Esophagus (tissue), 2 donors: ENCODE results near the gene ASPHD1. TPM values are rescaled to one million over a fixed set of nuclear protein-coding genes. Genes with fewer than 3 reads are reported as not detected.
"Not testable (repeated sequence)": the region's sequence is repeated elsewhere in the genome, so short reads cannot be mapped to it uniquely, and the experiment has no call there.

Experiments used
- H3K27ac ChIP-seq, 2 donors: one replicate each; pipeline ENCODE4 v1.5.1; 2013; ENCODE audit warnings: low read depth in 2 of 2, mild to moderate bottlenecking in 2 of 2, inconsistent platforms in 1 of 2, low read length in 1 of 2, moderate library complexity in 1 of 2
- H3K27me3 ChIP-seq, 2 donors: one replicate each; pipeline ENCODE4 v1.6.1; 2013; ENCODE audit warnings: low read length in 2 of 2, control low read depth in 1 of 2, mild to moderate bottlenecking in 1 of 2; ENCODE audit not compliant: insufficient read depth in 2 of 2, control insufficient read depth in 1 of 2
- H3K36me3 ChIP-seq, 2 donors: one replicate each; pipeline ENCODE4 v1.6.1; 2013; ENCODE audit warnings: low read length in 1 of 2; ENCODE audit not compliant: control insufficient read depth in 2 of 2, insufficient read depth in 2 of 2
- H3K4me1 ChIP-seq, 2 donors: one replicate each; pipeline ENCODE4 v1.6.1; 2013; ENCODE audit warnings: low read length in 1 of 2; ENCODE audit not compliant: control insufficient read depth in 2 of 2, insufficient read depth in 2 of 2
- H3K4me3 ChIP-seq, 2 donors: one replicate each; pipeline ENCODE4 v1.5.1; 2013; ENCODE audit warnings: low read length in 2 of 2, mild to moderate bottlenecking in 2 of 2, low read depth in 1 of 2, moderate library complexity in 1 of 2
- H3K9me3 ChIP-seq, 2 donors: one replicate each; pipeline ENCODE4 v1.6.1; 2013; ENCODE audit warnings: mild to moderate bottlenecking in 2 of 2, low read depth in 1 of 2, low read length in 1 of 2, moderate library complexity in 1 of 2; ENCODE audit not compliant: control insufficient read depth in 2 of 2, insufficient read depth in 1 of 2
- WGBS, 2 donors: extraction: QIAGEN DNeasy Blood & Tissue Kit; methylation state at CpG; one replicate each; pipeline ENCODE4 v1.1.7; 2013; 5-methylcytosine and 5-hydroxymethylcytosine counted together
- polyA plus RNA-seq, 2 donors: library from polyadenylated mRNA; stranded (reverse); fragments of 200-250 nt; gene quantifications; one replicate each; pipeline ENCODE4 v1.2.3, GENCODE V29; 2013
- donor health status: healthy with polysubstance abuse.
- donor health status: Bipolar disorder and iron deficiency.

Gene ASPHD1
- polyA plus RNA-seq, 2 donors, result 0.31 to 0.39 TPM

- Histone ChIP-seq H3K27ac (peak within 1 kb of the TSS; percentile 84 to 87), H3K4me3 (peak within 1 kb of the TSS; percentile 98), H3K27me3 (no peaks in the 10 kb centered on the region), H3K9me3 (no peaks in the 10 kb centered on the region), H3K36me3 (peaks cover 4 to 5% of the 10 kb centered on the region in 2 donors), H3K4me1 (peaks cover 0 to 6% of the 10 kb centered on the region in 2 donors)
- 0 to 1% methylated on average over 66 to 89 of the region's 89 CpGs for WGBS, 2 donors
Measured at GRCh38 chr16:29925781-29926710, 25.8 kb downstream of the ASPHD1 start, which contains the start of gene KCTD13. Gene KCTD13, minus strand, starts transcription at chr16:29926226. Its CDS starts 193 bp downstream, at chr16:29926033.

DNA sequence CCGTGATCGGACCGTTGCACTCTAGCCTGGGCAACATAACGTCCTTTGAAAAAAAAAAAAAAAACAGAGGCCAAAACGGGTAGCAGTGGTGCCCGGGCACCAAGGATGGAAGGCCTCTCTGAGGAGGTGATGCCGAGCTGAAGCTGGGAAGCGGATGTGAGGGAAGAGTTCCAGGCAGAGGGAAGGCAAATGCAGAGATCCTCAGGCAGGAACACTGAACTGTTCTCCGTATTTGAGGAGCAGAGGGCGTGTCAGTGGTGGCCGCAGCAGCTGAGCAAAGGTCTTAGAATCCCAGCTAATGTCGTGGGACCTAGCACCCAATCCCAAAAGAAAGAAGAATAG, 26.4 kb downstream of the ASPHD1 start:
- Histone ChIP-seq H3K27me3 (no peaks in the 10 kb centered on the region), H3K9me3 (no peaks in the 10 kb centered on the region), H3K27ac (peak overlapping the region; percentile 84 to 87), H3K4me1 (peaks cover 0 to 6% of the 10 kb centered on the region in 2 donors), H3K36me3 (peaks cover 0 to 3% of the 10 kb centered on the region in 2 donors), H3K4me3 (peak overlapping the region; percentile 98)
- 5 to 6% methylated on average over 12 of the region's 12 CpGs for WGBS, 2 donors

DNA sequence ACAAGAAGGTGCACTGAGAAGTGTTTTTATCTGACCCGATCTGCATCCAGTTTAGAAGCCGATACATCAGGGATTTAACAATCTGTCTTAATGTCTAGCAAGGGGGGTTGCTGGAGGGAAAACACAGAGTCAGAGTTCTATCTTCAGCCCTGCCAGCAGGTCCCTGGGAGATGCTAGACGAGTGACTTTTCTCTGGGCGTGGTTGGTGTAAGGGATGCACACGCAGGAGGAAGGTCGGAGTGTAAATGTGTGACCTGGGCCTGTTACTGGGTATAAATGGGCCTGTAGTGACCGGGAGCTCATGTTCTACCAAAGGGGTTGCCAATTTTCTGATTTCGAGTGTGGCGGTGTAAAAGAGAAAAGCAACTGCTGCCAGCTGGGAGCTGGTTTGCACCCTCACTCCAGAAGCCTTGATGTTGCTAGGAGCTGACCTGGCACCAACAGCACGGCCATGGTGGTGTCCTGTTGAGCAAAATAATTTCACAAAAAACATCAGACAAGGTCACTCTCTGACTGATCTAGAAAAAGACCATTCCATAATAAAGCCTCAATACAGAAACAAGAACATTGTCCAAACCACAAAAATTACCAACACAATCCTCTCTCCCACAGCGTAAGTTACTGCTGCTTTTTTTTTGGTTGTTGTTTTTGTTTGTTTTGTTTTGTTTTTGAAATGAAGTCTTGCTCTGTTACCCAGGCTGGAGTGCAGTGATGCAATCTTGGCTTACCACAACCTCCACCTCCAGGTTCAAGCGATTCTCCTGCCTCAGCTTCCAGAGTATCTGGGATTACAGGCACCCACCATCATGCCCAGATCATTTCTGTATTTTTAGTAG, 27.0 kb downstream of the ASPHD1 start:
- peaks cover 0 to 3% of the 10 kb centered on the region in 2 donors for H3K36me3 ChIP-seq
- H3K4me3 ChIP-seq, result peak overlapping the region in 1 of 2 donors; percentile 98
- peak overlapping the region in 1 of 2 donors; percentile 87 for H3K27ac ChIP-seq
- peaks cover 0 to 6% of the 10 kb centered on the region in 2 donors for H3K4me1 ChIP-seq
- no peaks in the 10 kb centered on the region for H3K27me3 ChIP-seq
- no peaks in the 10 kb centered on the region for H3K9me3 ChIP-seq
- 58 to 63% methylated on average over 12 of the region's 12 CpGs for WGBS, 2 donors

DNA sequence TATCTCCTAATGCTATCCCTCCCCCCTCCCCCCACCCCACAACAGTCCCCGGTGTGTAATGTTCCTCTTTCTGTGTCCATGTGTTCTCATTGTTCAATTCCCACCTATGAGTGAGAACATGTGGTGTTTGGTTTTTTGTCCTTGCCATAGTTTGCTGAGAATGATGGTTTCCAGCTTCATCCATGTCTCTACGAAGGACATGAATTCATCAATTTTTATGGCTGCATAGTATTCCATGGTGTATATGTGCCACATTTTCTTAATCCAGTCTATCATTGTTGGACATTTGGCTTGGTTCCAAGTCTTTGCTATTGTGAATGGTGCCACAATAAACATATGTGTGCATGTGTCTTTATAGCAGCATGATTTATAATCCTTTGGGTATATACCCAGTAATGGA, 31.5 kb downstream of the ASPHD1 start:
- 91 to 97% methylated on average over 2 of the region's 2 CpGs for WGBS, 2 donors
- not testable (repeated sequence) for H3K27ac ChIP-seq, H3K36me3 ChIP-seq, H3K4me3 ChIP-seq, H3K4me1 ChIP-seq, H3K27me3 ChIP-seq, H3K9me3 ChIP-seq

GRCh38 chr16:29940656-29941055, 40.4 kb downstream of the ASPHD1 start:
- WGBS, 2 donors, result 35 to 61% methylated on average over 4 of the region's 4 CpGs
- H3K27me3 ChIP-seq, result no peaks in the 10 kb centered on the region

DNA sequence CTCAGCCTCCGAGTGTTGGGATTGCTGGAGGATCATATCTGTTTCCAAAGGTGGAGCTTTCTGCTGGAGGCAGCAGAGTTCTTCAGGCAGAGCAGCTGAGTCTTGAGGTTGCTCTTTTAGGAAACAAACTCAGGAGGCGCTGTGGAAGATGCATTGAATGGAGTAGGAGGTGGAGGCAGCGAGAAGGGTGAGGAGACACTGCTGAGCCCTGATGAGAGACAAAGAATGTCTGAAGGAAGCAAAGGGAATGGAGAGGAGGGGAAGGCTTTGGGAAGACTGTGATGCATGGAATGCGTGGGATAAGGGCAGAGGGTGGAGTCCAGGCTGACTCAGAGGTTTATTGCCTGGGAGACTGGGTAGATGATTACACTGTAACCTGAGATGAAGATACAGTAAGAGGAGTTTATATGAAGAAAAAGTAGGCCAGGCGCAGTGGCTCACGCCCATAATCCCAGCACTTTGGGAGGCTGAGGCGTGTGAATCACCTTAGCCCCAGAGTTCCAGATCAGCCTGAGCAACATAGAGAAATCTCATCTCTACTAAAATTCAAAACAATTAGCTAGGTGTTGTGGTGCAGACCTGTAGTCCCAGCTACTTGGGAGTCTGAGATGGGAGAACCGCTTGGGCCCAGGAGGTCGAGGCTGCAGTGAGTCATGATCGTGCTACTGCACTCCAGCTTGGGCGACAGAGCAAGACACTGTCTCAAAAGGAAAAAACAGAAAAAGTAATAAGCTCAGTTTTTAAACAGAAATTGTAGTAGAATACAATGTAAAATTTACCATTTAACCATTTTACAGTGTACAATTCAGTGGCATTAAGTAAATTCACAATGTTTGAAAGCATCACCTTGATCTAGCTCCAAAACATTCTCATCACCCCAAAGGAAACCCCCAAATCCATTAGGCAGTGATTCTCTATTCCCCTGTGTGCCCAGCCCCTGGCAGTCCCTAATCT, 43.8 kb downstream of the ASPHD1 start:
- no peaks in the 10 kb centered on the region for H3K4me1 ChIP-seq
- H3K4me3 ChIP-seq, result no peak overlapping the region
- no peaks in the 10 kb centered on the region for H3K36me3 ChIP-seq
- WGBS, 2 donors, result 34 to 36% methylated on average over 11 of the region's 11 CpGs
- peak overlapping the region; percentile 34 to 65 for H3K27ac ChIP-seq
- H3K9me3 ChIP-seq, result no peaks in the 10 kb centered on the region
- no peaks in the 10 kb centered on the region for H3K27me3 ChIP-seq

More at GRCh38 chr16:29940656-29941055, 40.4 kb downstream of the ASPHD1 start:
- Histone ChIP-seq H3K36me3 (no peaks in the 10 kb centered on the region), H3K4me3 (no peak overlapping the region), H3K27ac (no peak overlapping the region), H3K9me3 (no peaks in the 10 kb centered on the region), H3K4me1 (no peaks in the 10 kb centered on the region)

DNA sequence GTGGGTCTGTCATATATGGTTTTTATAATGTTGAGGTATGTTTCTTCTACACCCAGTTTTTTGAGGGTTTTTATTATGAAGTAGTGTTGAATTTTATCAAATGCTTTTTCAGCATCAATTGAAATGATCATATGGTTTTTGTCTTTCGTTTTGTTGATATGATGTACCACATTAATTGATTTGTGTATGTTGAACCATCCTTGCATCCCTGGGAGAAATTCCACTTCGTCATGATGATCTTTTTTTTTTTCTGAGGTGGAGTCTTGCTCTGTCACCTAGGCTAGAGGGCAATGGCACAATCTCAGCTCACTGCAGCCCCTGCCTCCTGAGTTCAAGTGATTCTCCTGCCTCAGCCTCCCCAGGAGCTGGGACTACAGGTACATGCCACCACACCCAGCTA, 47.6 kb downstream of the ASPHD1 start:
- no peaks in the 10 kb centered on the region for H3K9me3 ChIP-seq
- no peaks in the 10 kb centered on the region for H3K4me1 ChIP-seq
- H3K27ac ChIP-seq, result no peak overlapping the region
- H3K36me3 ChIP-seq, result no peaks in the 10 kb centered on the region
- no peak overlapping the region for H3K4me3 ChIP-seq
- H3K27me3 ChIP-seq, result no peaks in the 10 kb centered on the region
- 81 to 84% methylated on average over 2 of the region's 2 CpGs for WGBS, 2 donors

DNA sequence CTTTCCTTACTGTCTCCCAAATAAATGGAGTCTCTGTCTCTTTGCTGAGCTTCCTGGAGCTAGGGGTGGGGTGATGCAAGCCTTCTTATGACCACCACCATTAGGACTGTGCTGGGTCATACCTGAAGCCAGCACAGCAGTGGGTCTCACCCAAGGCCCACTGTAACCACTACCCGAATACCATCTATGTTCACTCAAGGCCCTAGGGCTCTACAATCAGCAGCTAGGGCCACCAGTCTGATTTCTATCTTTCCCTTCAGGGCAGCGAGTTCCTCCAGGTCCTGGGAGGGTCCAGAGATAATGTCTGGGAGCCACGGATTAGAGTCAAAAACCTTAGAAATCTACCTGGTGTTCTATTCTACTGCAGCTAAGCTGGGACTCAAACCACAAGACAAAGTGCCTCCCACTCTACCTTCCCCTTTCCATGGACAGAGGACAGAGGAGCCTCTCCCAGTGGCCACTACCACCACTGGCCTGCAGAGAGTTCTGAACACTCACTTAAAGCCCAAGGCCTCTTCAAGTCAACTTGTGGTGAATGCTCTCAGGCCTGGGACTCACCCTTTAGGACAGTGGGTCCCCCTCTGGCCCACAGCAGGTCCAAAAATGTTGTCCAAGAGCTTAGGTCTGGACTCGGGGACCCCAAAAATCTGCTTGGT, 50.6 kb downstream of the ASPHD1 start:
- Histone ChIP-seq H3K4me3 (no peak overlapping the region), H3K9me3 (no peaks in the 10 kb centered on the region), H3K27ac (no peak overlapping the region), H3K36me3 (no peaks in the 10 kb centered on the region), H3K4me1 (no peaks in the 10 kb centered on the region), H3K27me3 (no peaks in the 10 kb centered on the region)
- WGBS, 2 donors, result 93 to 98% methylated on average over 4 of the region's 4 CpGs
